Fibroblast of lung (primary cell): ENCODE results near the gene STX11.

Experiments used
- CTCF ChIP-seq, 2 donors: IDR thresholded peaks in 1 of 2; conservative IDR thresholded peaks in 1 of 2; 1 replicate in 1 of 2; 2 replicates in 1 of 2; pipeline ENCODE4 v1.5.1; 2011 to 2012; ENCODE audit warnings: low read length in 2 of 2, control low read depth in 1 of 2, inconsistent platforms in 1 of 2, low read depth in 1 of 2, mild to moderate bottlenecking in 1 of 2
- EZH2 ChIP-seq: IDR thresholded peaks from 2 replicates; pipeline ENCODE4 v1.5.1; 2012; ENCODE audit warnings: low read length, control low read depth, mild to moderate bottlenecking; ENCODE audit errors: missing control alignments

- TF ChIP-seq CTCF (conservative IDR thresholded peaks at IDR 0.05 in 1 of 2, IDR thresholded peaks at IDR 0.05 in 1 of 2; ENCODE audit: low read depth in 1 of 2, low read length in 2 of 2) (no peak), EZH2 (no peak)
Observed at GRCh38 chr6:144213315-144213714, 63.0 kb downstream of the STX11 start.
